Nucleus accumbens (tissue), 56 donors: ENCODE results near the gene AOX1.
"Not testable (repeated sequence)": the region's sequence is repeated elsewhere in the genome, so short reads cannot be mapped to it uniquely, and the experiment has no call there.

Source experiments
- DNase-seq, 56 donors: peaks; one replicate each; lab custom pipeline; 2025; lab: John Stamatoyannopoulos, UW

Gene AOX1

DNA sequence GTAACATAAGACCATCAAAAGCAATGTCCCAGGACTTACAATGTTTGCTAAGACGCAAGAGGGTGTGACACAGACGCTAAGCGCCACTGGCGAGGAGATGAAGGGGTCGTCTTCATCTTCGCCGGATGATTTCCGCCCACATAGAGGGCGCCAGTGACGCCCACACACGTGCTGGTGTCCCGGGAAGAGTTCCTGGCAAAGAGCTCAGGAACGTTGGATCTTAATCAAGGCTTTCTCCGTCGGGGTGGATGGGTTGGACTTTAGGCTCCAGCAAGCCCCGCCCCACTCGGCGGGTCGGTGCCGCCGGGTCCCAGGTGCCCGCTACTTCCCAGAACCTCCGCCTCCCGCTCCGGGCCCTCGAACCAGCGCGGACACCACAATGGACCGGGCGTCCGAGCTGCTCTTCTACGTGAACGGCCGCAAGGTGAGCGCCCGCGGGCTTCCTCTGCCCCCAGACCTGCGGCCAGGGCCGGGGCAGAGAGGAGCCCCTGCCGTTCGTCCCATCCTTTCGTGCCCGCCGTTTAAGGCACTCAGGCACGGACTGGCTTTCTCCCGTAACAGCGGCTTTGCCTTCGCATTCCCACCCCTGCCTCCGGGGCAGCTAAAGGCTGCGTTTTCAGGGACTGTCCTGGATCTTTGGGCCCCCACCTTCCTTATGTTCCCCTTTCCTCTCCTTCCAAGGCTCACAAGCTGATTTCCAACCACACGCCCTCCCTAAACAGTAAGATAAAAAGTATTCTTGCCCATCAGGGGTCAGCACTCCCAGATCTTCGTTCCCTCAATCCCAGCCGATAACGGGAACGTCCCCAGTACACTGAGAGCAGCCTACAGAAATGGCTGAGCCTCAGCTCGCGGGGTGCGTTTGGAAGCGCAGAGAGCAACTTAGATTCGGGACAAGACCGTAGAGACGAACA, at the start of gene AOX1:
TSS of gene AOX1 (plus strand) at position 285 of the 914 bp plus-strand sequence. CDS start at position 380, 95 bp downstream.
- DNase-seq = peak in 30 of 56 donors; percentile 3 to 60 (median 22)

DNA sequence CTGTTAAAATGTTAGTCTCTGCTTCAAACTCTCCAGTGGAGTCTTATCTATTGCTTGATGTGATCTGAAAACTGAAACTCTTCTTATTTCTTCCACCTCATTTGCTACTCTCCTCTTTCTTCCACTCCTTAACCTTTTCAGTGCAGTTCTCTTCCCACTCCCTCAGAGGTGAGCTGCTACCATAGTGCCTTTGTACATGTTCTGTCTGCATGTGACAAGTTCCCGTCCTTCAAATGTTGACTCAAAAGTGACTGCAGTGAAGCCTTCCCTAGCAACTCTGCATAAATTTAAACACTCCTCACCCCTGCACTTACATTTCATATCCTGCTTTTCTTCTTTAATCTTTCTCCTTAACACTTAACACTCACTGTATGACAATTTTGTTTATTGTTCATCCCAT, 47.7 kb upstream of the AOX1 start:
- DNase-seq = no peak

DNA sequence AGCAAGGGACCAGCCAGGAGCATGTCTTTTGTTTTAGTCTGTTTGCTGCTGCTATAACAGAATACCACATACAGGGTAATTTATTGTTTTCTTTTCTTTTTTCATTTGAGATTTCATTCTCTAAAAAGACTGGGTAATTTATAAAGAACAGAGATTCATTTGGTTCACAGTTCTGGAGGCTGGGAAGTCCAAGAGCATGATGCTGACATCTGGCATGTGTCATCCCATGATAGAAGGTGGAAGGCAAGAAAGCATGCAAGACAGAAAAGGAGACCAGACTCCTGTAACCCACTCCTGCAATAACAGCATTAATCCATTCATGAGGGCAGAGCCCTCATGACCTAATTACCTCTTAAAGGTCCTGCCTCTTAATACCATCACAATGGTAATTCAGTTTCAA, 45.0 kb upstream of the AOX1 start:
- no peak for DNase-seq

DNA sequence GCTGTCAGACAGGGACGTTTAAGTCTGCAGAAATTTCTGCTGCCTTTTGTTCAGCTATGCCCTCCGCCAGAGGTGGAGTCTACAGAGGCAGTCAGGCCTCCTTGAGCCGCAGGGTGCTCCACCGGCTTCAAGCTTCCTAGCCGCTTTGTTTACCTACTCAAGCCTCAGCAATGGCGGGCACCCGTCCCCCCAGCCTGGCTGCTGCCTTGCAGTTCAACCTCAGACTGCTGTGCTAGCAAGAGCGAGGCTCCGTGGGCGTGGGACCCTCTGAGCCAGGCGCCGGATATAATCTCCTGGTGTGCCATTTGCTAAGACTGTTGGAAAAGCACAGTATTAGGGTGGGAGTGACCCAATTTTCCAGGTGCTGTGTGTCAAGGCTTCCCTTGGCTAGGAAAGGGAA, 19.2 kb upstream of the AOX1 start:
- not testable (repeated sequence) for DNase-seq

DNA sequence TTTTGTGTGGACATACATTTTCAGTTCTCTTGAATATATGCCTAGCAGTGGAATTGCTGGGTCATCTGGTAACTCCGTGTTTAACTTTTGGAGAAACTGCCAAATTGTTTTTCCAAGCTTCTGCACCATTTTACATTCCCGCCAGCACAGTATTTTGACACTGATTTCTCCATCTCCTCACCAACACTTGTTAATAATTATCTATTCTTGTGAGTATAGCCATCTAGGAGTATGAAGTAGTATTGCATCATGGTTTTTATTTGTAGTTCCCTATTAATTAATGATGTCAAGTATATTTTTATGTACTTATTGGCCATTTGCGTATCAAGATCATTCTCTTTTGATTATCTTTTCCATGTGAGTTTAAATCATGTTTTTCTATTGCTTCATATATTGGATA, 17.9 kb upstream of the AOX1 start:
- no peak for DNase-seq

DNA sequence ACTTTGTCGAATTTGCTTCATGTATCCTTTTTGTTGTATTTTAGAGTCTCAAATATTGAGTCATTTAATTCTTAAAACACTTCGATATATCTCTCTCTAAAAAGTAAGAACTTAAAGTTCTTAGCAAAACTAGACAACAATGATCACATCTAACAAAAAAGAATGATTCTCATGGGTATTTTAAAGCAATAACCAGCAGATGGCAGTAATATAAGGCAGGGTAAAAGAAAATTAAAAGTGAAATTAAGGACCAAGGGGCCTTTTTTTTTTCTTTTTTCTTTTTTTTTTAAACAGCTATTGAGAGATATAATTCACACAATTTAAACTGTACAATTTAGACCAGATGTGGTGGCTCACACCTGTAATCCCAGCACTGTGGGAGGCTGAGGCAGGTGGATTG, 9.9 kb upstream of the AOX1 start:
- DNase-seq = no peak

DNA sequence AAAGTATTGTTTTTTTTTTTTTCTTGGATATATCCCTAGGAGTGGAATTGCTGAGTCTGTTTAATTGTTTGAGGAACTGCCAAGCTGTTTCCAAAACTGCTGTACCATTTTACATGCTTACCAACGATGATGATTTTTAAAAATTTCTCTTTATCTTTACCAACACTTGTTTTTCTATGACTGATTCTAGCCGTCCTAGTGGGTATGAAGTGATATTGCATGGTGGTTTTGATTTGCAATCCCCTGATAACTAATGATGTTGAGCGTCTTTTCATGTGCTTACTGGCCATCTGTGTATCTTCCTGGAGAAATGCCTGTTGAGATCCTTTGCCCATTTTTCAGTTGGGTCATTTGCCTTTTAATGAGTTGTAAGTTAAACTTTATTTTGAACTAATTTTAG, 8.8 kb upstream of the AOX1 start:
- DNase-seq = no peak

DNA sequence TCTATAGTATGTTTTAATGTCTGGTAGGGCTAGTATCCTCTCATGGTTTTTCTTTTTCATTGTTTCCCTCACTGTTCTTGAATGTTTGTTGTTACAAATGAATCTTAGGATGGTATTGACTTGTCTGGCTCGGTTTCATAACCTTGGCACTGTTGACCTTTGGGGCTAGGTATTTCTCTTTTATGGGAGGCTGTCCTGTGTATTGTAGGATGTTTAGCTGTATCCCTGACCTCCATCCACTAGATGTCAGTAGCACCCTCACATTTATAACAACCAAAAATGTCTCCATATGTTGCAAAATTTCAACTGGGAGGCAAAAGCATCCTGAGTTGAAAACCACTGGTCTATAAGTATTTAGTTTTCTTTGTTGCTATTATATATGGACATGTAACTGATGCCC, 7.0 kb upstream of the AOX1 start:
- no peak for DNase-seq

DNA sequence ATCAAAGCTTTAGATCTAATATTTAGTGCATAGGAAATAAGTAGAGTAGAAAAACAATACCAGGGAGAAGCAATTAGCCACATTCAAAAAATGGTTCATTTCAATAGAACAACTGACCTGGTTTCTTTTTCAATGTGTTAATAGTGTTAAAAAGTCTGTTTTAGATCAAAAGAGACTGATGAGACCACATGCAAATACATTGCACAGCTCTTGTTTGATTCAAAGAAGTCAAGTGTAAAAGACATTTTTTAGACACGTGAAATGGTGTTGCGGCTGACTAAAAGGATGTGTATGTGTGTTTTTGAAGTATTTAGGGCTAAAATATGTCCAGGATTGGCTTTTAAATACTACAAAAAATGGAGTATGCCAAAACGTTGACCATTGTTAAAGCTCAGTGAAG, 1.2 kb upstream of the AOX1 start:
- DNase-seq = no peak

DNA sequence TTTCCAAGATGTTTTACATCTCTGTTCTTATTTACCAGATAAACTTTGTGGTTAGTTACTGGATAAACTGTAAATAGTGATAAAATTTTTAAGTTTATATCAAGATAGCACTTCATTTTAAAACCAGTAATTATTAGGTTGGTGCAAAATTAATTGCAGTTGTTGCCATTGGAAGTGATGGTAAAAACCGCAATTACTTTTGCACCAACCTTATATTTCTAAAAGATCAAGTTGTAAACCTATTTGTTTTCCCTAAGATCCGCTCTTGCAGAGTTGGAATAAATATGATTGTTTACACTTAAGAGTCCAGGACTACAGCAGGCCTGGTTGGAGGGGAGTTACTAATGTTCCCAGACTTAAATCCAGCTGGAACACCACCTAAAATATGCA, 479 bp upstream of the AOX1 start:
- DNase-seq = no peak

DNA sequence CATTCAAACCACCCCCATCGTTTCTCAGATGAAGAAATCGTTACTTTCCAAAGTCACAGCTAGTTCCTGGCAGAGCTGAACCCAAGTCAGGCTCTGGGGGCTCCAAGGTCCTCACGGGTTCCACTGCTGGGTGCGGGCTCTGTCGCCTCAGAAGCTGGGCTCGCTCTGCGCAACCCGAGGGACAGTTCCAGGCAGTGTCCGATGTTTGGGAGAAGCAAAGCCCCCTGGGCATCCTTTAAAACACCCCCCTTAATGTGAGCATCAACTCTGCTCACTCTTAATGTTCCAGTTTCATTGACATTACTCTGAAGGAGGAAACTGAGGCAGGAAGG, 796 bp downstream of the AOX1 start:
- DNase-seq = no peak

DNA sequence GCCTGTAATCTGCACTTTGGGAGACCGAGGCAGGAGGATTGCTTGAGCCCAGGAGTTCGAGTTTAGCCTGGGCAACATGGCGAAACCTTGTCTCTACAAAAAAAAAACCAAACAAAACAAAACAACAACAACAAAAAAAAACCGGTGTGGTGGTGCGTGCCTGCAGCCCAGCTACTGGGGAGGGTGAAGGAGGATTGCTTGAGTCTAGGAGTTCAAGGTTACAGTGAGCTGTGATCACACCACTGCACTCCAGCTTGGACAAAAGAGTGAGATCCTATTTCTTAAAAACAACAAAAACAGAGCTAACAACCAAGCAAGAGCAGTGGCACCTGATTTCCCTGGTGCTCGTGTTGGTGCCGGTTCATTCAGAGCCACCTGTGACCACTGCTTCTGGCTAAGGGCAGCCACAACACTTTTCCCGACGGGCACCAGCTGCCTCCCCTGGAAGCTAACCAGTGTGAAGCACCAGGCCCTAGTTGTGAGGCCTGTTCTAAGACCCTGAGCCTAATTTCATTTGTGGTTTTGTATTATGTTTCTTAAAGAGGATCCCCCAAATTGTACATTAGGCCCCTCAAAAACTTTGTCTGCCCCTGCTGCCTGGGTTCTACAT, 1.3 kb downstream of the AOX1 start:
- no peak for DNase-seq

DNA sequence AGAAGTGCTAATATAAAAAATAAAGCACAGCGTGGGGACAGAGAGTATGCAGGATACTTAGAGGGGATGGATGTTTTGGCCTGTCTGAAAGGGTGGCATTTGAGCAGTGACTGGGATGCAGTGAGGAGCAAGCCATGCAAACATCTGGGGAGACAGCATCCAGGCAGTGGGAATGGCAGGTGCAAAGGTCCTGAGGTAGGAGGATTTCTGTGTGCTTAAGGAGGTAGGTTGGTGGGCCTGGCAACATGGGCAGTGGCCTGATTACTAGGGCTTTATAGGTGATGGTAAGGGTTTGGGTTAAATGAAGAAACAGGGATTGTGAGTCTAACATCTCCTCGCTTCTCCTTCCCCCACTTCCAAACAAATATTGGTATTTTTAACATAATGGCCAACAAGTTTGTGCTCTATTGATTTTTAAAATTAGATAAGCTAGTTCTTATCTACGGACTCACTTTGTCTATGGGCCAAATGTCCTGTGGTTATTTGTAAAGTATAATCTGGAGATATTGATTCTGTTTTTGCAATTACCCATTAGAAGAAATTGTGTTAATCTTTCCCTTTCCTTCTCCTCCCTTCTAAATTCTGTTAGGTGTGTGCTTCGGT, 2.4 kb downstream of the AOX1 start:
- no peak for DNase-seq

DNA sequence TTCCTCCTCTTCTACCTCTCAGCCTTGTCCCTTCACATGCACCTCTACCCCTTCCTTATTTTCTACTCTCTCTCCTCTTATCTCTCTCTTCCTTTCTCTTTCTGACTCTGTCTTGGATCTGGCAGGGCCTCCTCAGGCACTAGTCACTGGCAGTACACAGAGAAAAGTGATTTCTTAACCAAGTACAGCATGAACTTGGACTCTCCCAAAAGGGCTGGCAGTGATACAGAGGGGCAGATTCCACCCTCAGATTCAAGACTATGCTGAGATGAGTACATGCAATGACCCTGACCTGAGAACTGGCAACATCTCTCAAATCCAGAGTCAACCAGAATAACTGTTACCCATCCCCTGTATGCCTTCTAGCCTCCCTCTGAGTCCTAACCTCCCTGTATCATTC, 4.3 kb downstream of the AOX1 start:
- DNase-seq = no peak

DNA sequence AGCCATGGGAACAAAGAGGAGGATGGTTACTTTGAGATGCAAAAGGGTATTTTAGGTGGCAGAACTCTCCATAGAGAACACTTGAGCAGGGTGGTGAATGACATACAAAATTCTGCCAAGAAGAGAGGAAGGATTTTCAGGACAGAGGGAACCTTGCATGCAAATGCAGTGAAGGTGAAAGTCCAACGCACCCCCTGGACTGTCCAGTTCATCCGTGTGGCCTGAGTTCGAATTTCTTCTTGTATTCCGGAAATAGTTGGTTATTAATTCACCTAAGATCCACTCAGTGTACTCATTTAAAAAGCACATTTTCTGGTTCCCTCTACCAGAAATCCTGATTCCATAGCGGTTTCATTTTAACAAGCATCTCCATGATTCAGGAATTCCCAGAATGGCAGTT, 5.5 kb downstream of the AOX1 start:
- DNase-seq = no peak

DNA sequence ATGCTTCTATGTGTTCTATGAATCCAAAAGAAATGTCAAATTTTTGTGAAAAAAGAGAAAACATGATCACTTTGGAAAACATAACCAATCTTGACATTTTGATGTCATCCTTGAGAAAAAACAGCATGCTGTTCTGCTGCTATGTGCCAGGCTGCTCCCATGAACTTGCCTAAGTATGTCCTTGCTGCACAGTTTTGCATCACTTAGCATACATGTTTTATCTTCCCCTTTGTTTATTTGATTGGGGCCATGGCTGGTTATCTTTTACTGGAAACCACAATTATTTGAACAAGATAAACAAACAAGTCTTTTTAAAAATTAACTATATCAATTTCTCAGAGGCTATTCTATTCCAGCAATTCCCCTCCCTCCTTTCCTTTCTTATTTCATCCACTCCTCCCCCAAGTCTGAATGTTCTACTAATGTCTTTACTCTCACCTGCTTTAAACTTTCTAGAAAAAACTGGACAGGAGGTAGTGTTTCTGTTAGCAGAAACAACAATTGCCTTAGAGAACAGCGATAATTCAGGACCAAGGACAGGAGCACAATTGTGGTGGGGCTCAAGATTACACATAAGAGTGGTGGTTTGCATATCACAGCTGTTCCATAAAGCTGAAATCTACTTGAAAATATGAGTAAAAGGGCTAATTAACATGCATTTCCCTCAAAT, 6.7 kb downstream of the AOX1 start:
- DNase-seq = no peak

DNA sequence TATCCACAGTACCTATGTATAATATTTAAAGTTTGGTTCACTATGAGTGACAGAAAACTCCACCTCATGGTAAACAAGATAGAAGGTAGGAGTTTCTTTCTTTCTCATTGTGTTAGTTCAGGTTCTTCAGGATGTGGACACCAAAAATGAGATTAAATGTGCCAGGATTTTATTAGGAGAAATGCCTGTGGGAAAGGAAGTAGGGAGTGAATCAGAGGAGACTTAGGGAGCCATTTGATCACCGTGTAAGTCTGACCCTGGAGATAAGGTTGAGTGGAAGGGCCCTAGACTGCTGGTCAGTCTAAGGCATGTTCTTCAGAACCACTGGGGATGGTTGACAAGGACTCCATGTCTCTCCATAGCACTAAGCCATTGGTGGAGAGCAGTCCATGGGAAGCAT, 8.1 kb downstream of the AOX1 start:
- no peak for DNase-seq

DNA sequence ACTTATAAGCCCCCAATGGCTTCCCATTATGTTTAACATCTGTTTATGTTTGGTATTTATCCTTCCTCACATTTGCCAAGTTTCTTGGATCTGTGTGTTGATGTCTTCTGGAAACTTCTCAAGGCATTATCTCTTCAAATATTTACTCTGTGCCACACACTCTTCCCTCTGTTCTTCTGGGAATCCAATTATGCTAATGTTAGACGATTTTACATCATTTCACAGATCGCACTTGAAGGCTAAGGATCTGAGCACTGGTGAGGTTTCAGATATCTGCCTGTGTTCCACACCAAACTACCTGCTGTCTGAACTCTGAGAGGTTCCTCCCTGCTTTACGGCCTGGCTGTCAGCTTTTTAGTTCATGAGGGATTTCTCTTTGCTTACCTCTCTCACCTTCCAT, 10.1 kb downstream of the AOX1 start:
- no peak for DNase-seq

DNA sequence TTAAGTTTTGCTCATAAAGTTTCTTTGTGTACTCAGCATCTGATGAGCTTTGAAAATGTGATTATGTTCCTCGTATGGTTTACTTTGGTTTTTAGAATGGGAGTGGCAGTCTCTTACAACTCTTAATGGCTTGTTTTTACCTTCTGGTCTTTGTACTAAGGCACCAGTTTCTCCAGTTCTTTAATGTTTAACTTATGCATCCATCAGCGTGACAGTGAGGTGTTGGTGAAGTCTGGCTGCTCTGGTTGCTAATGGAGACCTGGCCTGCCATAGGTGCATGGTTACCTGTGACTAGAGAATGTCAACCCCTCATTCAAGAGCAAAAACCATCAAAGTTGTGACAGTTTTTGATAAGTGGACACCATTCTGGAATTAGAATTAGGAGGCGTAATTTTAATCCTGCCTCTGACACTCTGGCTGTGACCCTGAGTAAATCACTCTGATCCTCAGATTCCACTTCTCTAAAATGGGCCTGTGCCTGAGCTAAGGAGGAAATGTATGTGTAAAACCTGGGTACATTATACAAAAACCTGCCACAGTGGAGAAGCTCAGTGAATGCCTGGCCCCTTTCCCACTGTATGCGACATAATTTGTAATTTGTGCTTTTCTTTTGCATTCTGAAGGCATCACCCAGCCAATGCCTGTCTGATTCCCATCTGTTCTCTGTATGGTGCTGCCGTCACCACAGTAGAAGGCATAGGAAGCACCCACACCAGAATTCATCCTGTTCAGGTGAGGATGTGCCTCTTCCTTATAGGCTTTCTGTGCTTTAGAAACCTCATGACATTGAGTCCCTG, 11.2 kb downstream of the AOX1 start:
- DNase-seq = no peak

DNA sequence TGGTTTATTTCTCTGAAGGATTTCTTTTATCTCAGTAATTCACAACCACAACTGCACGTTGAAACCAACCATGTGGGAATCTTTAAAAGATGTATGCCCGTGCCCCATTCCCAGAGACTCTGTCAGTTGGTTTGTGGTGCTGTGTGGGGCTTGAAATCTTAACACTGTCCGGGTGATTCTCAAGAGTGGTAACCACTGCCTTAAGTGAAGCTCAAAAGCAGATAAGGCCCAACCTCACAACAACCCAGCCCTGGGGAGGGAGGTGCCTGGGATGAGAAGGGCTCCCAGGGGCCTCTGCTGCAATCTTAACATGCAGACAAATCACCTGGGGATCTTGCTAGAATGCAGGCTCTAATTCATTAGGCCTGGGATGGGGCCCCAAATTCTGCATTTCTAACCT, 13.4 kb downstream of the AOX1 start:
- no peak for DNase-seq
